ENCODE results near the gene RCBTB1.

RCBTB1 gene

GRCh38 chr13:49516467-49516866 is 68.9 kb downstream of the RCBTB1 start:
- DNase-seq (ENCODE audit: low read depth), result no peak
- TF ChIP-seq CTCF (conservative IDR thresholded peaks at IDR 0.05; ENCODE audit: low read depth, low read length), result no peak
- no peak overlapping the region for H3K4me3 ChIP-seq (ENCODE audit: low read depth, low read length)

- DNase-seq (ENCODE audit: low read depth), result no peak
- H3K4me3 ChIP-seq (ENCODE audit: low read depth, low read length), result no peak overlapping the region
- no peak for TF ChIP-seq CTCF (conservative IDR thresholded peaks at IDR 0.05; ENCODE audit: low read depth, low read length)
Measured at GRCh38 chr13:49512578-49512977, 72.8 kb downstream of the RCBTB1 start.

GRCh38 chr13:49503951-49504350 is 81.4 kb downstream of the RCBTB1 start:
- H3K4me3 ChIP-seq (ENCODE audit: low read depth, low read length), result no peak overlapping the region
- peak; percentile 34 for DNase-seq (ENCODE audit: low read depth)
- TF ChIP-seq CTCF (conservative IDR thresholded peaks at IDR 0.05; ENCODE audit: low read depth, low read length), result no peak

- TF ChIP-seq CTCF (conservative IDR thresholded peaks at IDR 0.05; ENCODE audit: low read depth, low read length), result no peak
- DNase-seq (ENCODE audit: low read depth), result peak; percentile 90
- no peak overlapping the region for H3K4me3 ChIP-seq (ENCODE audit: low read depth, low read length)
Measured at GRCh38 chr13:49502954-49503353, 82.4 kb downstream of the RCBTB1 start.

GRCh38 chr13:49499889-49500660 is 85.3 kb downstream of the RCBTB1 start:
- TF ChIP-seq CTCF (conservative IDR thresholded peaks at IDR 0.05; ENCODE audit: low read depth, low read length), result no peak
- DNase-seq (ENCODE audit: low read depth), result peak; percentile 90
- peak overlapping the region; percentile 9 for H3K4me3 ChIP-seq (ENCODE audit: low read depth, low read length)

- no peak for DNase-seq (ENCODE audit: low read depth)
Measured at GRCh38 chr13:49498206-49498605, 87.2 kb downstream of the RCBTB1 start.

More at GRCh38 chr13:49498206-49498605, 87.2 kb downstream of the RCBTB1 start:
- TF ChIP-seq CTCF (conservative IDR thresholded peaks at IDR 0.05; ENCODE audit: low read depth, low read length), result no peak
- H3K4me3 ChIP-seq (ENCODE audit: low read depth, low read length), result no peak overlapping the region

Data from choroid plexus epithelial cell (primary cell).